Stimulated activated CD8-positive, alpha-beta memory T cell treated with anti-CD3 and anti-CD28 coated beads, Interleukin-7, amount 100 ng/mL, for 24 hours (primary cell): Measurements from ENCODE around the gene LYRM4.
"Not testable (repeated sequence)": the region's sequence is repeated elsewhere in the genome, so short reads cannot be mapped to it uniquely, and the experiment has no call there.

ENCODE experiments used
- DNase-seq: peaks from one replicate; pipeline ENCODE4 v3.0.0-alpha.2; 2020; ENCODE audit warnings: low read depth

Gene LYRM4

GRCh38 chr6:5142131-5142530, 118.6 kb downstream of the LYRM4 start:
- DNase-seq = no peak

DNA sequence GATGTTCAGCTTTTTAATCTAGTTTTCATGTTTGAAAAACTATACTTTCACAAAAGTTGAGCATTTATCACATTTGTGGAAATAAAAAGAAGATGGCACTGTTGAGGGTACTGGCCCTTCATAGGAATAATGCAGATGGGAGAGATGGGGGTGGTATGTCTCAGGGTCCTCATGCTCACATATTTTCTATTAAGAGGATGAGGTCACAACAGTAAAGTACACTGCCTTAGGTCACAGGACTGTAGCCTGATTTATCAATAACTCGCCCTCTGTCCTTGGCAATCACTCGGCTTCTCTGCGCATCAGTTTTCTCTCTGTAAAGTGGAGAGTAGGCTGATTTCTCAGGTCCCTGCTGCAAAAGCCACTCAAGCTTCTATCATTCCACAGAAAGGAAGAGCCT, 119.7 kb downstream of the LYRM4 start:
- no peak for DNase-seq

DNA sequence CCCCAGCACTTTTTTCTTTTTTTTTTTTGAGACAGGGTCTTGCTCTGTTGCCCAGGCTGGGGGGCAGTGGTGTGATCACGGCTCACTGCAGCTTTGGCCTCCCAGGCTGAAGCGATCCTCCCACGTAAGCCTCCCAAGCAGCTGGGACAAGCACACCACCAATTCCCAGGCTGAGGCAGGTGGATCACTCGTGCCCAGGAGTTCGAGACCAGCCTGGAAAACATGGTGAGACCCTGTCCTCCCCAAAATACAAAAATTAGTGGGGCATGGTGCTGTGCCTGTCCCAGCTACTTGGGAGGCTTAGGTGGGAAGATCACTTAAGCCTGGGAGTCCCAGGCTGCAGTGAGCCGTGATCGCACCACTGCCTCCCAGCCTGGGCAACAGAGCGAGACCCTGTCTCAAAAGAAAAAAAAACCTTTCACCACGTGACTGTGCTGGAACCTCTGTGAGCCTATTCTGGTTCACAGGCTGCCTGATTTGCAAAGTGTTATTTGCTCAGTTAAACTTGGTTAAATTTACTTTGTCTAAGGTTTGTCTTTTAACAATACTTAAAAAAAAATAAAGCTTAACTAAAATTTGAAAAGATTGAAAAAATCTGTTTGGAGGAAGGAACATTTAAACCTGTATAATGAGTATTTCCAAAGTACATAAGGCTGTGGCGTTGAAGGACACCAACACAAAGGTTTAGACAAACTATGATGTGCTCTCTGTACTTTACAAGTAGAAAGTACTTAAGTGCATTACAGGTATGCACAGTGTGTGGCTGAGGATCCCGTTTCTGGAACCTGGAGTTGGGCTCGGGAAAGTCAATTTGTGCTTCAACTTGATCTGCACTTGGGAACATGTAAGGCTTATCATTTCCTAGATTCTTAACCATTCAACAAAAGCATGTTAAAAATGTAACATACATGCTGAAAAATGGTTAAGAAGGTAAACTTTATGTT, 120.7 kb downstream of the LYRM4 start:
- no peak for DNase-seq

DNA sequence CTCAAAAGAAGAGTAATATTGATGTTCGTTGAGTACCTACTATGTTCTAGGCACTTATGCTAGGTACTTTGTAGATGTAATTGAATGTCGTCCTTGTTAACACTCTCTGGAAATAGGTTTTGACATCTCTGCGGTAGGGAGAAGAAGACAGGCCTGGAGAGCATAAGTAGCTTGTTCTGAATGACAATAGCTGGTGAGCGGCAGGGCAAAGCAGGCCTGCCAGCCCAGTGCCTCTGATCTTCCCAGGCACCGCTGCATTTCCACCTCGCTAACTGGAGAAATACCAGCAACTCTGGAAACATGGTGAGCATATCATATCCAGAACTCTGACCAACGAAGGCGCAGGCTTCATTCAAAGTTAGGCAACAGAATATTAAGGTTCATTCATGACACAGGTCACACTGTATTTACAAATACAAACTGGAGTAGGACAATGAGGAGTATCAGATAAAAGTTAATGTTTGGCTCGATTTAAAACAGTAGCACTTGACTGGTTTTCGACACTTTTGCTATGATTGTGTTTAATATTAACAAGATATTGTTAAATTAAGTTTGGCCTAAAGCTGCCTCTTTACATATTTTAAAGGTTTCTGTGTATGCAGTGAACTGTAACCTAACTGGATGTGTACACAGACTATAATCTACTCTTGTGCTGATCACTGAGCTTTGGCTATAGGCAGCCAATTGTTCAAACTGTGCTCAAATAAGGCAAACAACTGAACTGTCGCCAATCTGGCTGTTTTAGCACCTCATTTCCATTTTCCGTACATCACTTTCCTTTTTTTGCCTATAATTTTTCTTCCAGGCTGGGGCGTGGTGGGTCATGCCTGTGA, 121.5 kb downstream of the LYRM4 start:
- DNase-seq = no peak

- DNase-seq = no peak
Observed at GRCh38 chr6:5136851-5137250, 123.9 kb downstream of the LYRM4 start.

DNA sequence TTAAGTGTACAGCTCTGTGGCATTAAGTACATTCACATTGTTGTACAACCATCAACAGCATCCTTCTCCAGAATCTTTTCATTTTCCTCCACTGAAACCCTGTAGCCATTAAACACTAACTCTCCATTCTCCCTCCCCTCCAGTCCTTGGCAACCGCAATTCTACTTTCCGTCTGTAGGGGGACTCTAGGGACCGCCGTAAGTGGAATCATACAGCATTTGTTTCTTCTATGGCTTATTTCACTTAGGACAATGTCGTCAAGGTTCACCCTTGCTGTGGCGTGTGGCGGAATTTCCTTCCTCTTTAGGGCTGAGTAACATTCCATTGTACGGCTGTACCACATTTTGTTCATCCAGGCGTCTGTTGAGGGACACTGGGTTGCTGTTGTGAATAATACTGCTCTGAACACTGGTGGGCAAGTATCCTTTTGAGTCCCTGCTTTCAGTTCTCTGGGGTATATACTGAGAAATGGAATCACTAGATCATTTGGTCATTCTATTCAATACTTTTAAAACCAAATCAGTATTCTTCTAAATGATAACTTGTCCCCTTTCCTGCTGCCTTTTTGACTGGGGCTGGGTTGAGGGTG, 124.9 kb downstream of the LYRM4 start:
- peak; percentile 4 for DNase-seq

DNA sequence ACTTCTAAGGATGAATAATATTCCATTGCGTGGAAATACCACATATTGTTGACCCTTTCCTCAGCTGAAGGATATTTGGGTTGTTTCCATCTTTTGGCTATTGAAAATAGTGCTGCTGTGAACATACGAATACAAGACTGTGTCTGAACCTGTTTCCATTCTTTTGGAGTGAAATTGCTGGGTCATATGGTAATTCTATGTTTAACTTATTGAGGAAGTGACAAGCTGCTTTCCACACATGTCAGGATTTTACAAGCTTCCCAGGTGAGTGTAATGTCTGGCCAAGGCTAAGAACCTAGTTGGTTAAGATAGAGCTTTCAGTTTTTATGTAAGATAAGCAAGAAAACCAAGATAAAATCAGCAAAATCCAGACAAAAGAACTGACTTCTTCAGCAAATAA, 126.8 kb downstream of the LYRM4 start:
- DNase-seq = no peak

- no peak for DNase-seq
Observed at GRCh38 chr6:5132731-5133130, 128.0 kb downstream of the LYRM4 start.

DNA sequence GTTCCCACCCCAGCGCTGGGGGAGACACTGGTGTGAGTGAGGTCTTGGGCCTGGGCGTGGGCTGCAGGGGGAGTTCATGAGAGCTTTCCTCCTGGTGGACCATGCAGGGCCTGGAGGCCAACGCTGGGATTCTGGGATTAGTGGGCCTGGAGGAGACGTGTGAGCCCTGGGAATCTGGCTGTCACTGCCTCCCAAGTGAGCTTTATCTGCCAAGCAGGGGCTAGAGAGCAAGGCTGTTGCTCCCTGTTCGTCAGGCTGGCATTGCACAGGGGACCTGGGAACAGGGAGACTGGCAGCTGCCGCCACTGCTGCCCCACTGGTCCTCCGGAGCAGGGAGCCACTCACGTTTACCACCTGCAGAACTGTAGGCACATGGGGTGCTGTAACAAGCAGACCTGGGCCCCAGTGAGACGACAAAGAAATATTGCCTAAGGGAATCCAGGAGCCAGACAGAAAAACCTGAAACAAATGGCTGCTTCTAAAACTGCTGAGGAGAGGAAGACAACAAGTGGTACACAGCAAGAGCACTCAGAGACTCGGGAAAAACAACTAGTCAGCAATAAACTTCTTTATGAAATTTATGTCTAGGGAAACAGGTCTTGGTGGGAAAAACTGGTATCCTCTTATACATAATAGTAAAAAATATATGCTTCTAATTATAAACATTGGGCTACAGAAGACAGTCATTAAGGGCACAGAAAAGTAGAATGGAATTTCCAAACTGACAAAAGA, 130.4 kb downstream of the LYRM4 start:
- no peak for DNase-seq

GRCh38 chr6:5128351-5128750, 132.4 kb downstream of the LYRM4 start:
- DNase-seq = no peak

GRCh38 chr6:5127106-5127687, 133.6 kb downstream of the LYRM4 start:
- no peak for DNase-seq

- no peak for DNase-seq
Observed at GRCh38 chr6:5126214-5126613, 134.5 kb downstream of the LYRM4 start.

GRCh38 chr6:5125152-5126006, 135.4 kb downstream of the LYRM4 start:
- no peak for DNase-seq

DNA sequence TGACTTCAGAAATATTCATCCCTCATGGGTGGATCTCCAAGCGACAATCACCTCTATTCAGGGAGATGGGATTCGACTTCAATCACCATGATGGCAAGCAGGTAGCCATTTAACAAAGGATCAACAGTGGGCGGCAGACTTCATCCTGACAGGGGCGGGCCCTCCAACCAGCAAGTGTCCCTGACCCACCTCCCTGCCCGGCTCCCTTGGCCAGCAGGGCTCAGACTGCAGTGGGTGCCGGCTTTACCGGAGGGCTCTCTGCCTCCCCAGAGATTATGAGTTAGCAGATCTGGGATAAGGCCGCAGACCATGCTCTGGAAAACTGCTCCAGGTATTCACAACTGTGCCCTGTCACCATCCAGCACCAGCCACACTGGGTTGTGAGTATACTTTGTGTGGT, 136.2 kb downstream of the LYRM4 start:
- no peak for DNase-seq

DNA sequence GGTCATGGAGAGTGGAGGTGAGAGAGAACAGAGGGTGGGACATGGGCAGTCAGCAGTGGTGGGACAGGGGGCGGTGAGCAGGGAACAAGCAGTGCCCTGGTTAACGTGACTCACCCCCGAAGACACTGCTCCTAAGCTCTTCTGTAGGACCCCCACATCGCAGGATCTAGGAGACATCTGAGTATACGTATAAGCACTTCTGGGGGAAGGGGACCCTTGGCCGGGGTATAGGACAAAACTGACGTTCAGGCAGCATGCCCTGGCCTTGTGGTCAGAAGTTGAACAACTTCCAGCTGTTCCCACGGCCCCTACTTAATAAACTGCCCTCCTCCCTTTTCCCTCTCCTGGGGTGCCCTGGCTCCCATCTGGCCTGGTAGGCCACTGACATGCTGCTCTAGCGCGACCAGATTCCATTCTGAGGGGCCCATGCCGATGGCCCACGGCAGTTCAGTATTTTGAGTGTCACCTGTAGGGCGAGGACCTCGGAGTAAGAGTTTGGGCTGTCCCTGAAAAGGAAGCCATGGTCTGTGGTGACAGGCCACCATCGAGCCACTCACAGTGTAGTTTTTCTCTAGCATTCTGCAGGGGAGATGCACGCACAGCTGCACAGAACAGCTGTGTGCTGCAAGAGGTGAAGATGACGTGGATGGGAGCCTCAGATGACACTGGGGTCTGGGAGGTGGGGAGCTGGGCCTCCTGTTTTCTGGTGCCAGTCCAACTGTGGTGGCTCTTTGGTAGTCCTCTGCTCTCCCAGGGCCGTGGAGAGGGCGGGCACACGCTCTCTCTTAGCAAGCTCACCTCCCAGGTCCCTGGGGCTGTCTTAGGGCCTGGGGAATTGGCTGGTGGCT, 137.2 kb downstream of the LYRM4 start:
- no peak for DNase-seq

GRCh38 chr6:5122504-5123112, 138.1 kb downstream of the LYRM4 start:
- no peak for DNase-seq

- DNase-seq = no peak
Observed at GRCh38 chr6:5121956-5122355, 138.8 kb downstream of the LYRM4 start.

DNA sequence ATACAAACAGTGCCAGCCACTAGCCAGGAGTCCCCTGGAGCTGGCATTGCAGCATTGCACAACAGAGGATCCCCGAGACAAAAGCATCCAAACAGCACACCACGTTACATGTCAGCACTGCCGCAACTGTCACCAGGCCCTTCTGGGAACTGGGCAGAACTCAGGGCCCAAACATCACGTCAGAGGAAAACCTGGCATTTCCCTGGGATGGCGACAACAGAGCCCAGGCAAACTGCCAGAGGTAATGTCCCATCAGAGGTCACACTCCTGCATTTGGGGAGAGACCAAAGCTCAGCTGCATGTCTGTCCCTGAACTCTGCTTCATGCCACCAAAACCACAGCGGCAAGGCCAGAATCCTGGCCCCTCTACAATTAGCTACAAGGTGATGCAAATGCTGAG, 139.3 kb downstream of the LYRM4 start:
- no peak for DNase-seq

DNA sequence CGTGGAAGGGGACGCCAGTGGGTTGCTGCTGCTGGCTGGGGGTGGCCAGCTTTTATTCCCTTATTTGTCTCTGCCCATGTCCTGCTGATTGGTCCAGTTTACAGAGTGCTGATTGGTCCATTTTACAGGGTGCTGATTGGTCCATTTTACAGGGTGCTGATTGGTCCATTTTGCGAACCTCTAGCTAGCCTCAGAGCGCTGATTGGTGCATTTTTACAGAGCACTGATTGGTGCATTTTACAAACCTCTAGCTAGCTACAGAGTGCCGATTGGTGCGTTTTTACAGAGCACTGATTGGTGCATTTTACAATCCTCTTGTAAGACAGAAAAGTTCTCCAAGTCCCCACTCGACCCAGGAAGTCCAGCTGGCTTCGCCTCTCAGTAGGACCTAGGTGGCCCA, 140.2 kb downstream of the LYRM4 start:
- DNase-seq = not testable (repeated sequence)
